Measurements from ENCODE around the gene CHST7. TPM values are rescaled to one million over a fixed set of nuclear protein-coding genes. Genes with fewer than 3 reads are reported as not detected.
A peak's percentile ranks its signal among the peaks of the same experiment; 100 is the strongest.

The CHST7 gene
- total RNA-seq, 1 donor from 2014 or later = 1.9 TPM

DNA sequence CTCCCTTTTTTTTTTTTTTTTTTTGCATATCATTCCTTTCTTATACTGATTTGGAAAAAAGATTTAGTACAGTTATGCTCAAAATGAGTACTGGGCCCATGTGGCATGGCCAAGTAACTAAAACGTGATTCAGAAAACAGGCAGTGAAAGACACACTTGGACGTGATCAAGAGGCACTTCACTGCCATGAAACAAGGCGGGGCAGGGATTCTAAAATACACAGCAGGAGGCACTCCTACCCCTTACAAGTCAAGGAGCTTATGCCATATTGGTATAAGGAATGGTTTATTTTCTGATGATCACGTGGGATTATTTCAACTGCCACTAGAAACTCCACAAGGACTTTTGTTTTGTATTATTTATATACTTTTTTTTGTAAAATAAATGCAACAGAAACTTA is 72.0 kb downstream of the CHST7 start:
- H3K27me3 Mint-ChIP-seq (ENCODE audit: low read depth) = no peaks in the 10 kb centered on the region
- H3K4me1 Mint-ChIP-seq = peaks cover 32% of the 10 kb centered on the region
- H3K27ac Mint-ChIP-seq (ENCODE audit: unreplicated experiment) = no peak overlapping the region
- no peak for DNase-seq (ENCODE audit: low read depth, low spot score)
- peaks cover 10% of the 10 kb centered on the region for H3K36me3 Mint-ChIP-seq (ENCODE audit: low read depth)
- TF ChIP-seq, protein P1, sequence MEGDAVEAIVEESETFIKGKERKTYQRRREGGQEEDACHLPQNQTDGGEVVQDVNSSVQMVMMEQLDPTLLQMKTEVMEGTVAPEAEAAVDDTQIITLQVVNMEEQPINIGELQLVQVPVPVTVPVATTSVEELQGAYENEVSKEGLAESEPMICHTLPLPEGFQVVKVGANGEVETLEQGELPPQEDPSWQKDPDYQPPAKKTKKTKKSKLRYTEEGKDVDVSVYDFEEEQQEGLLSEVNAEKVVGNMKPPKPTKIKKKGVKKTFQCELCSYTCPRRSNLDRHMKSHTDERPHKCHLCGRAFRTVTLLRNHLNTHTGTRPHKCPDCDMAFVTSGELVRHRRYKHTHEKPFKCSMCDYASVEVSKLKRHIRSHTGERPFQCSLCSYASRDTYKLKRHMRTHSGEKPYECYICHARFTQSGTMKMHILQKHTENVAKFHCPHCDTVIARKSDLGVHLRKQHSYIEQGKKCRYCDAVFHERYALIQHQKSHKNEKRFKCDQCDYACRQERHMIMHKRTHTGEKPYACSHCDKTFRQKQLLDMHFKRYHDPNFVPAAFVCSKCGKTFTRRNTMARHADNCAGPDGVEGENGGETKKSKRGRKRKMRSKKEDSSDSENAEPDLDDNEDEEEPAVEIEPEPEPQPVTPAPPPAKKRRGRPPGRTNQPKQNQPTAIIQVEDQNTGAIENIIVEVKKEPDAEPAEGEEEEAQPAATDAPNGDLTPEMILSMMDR (conservative IDR thresholded peaks at IDR 0.05) = no peak
- no peak overlapping the region for H3K4me3 Mint-ChIP-seq
- H3K9me3 Mint-ChIP-seq = peaks cover 6% of the 10 kb centered on the region

GRCh38 chrX:46647251-46647650 is 73.7 kb downstream of the CHST7 start:
- no peak overlapping the region for H3K27ac Mint-ChIP-seq (ENCODE audit: unreplicated experiment)
- peaks cover 32% of the 10 kb centered on the region for H3K4me1 Mint-ChIP-seq
- peak overlapping the region; percentile 8 for H3K4me3 Mint-ChIP-seq
- no peaks in the 10 kb centered on the region for H3K27me3 Mint-ChIP-seq (ENCODE audit: low read depth)
- peaks cover 8% of the 10 kb centered on the region for H3K36me3 Mint-ChIP-seq (ENCODE audit: low read depth)
- peaks cover 6% of the 10 kb centered on the region for H3K9me3 Mint-ChIP-seq
- TF ChIP-seq, protein P1 (conservative IDR thresholded peaks at IDR 0.05) = no peak
- no peak for DNase-seq (ENCODE audit: low read depth, low spot score)

Other genes starting within 250 kb of the CHST7 start
- 4.7 and 6.2 TPM in 2 replicates for gene ZNF674, start 28.3 kb upstream of the CHST7 start, total RNA-seq
- 4.2 and 4.3 TPM in 2 replicates for gene SLC9A7, start 185.4 kb downstream of the CHST7 start, total RNA-seq